Common myeloid progenitor, CD34-positive (primary cell): ENCODE results near the gene ELMO3.

Experiments
- CTCF ChIA-PET: fragments of 350-600 bp; sonication (Branson Sonifier 250); formaldehyde crosslinking; loops from one replicate; lab custom pipeline; 2021; ENCODE audit warnings: antibody characterized with exemption; lab: Charles Lee
- POLR2A ChIA-PET: fragments of 350-600 bp; sonication (Branson Sonifier 250); formaldehyde crosslinking; loops from one replicate; lab custom pipeline; 2021; ENCODE audit warnings: antibody characterized with exemption; lab: Charles Lee
- DNase-seq, 3 donors: peaks; one replicate each; pipeline versions ENCODE4 v3.0.0 to v3.0.0-alpha.2; 2013
- H3K27ac ChIP-seq, 2 experiments: 1 replicate in 1 of 2; 2 replicates in 1 of 2; pipeline ENCODE4 v1.7.0; 2013; ENCODE audit warnings: inconsistent platforms in 2 of 2, low read length in 2 of 2, mild to moderate bottlenecking in 2 of 2, low read depth in 1 of 2, moderate library complexity in 1 of 2; ENCODE audit not compliant: severe bottlenecking in 2 of 2, insufficient read depth in 1 of 2, poor library complexity in 1 of 2
- H3K27me3 ChIP-seq, 5 experiments: replicated peaks in 2 of 5; 1 replicate in 3 of 5; 2 replicates in 2 of 5; pipeline versions ENCODE4 v1.6.1 to v1.7.0; 2013; ENCODE audit warnings: low read length in 4 of 5, mild to moderate bottlenecking in 2 of 5, moderate library complexity in 2 of 5, inconsistent platforms in 1 of 5; ENCODE audit not compliant: insufficient read depth in 5 of 5, control insufficient read depth in 4 of 5
- H3K36me3 ChIP-seq, 4 experiments: 1 replicate in 2 of 4; 2 replicates in 2 of 4; pipeline versions ENCODE4 v1.6.1 to v1.7.0; 2013; ENCODE audit warnings: low read length in 3 of 4, control low read depth in 1 of 4, mild to moderate bottlenecking in 1 of 4; ENCODE audit not compliant: control insufficient read depth in 4 of 4, insufficient read depth in 4 of 4
- H3K4me1 ChIP-seq, 4 experiments: 1 replicate in 3 of 4; 2 replicates in 1 of 4; pipeline versions ENCODE4 v1.6.1 to v1.7.1; 2013; ENCODE audit warnings: low read length in 3 of 4, mild to moderate bottlenecking in 3 of 4, control low read depth in 1 of 4, inconsistent platforms in 1 of 4, moderate library complexity in 1 of 4; ENCODE audit not compliant: control insufficient read depth in 4 of 4, insufficient read depth in 4 of 4; ENCODE audit errors: control extremely low read depth in 1 of 4
- H3K4me3 ChIP-seq, 7 experiments: 1 replicate in 4 of 7; 2 replicates in 3 of 7; pipeline versions ENCODE4 v1.5.1 to v1.7.0; 2013; ENCODE audit warnings: mild to moderate bottlenecking in 7 of 7, low read length in 6 of 7, moderate library complexity in 6 of 7, inconsistent platforms in 2 of 7, low read depth in 2 of 7, control low read depth in 1 of 7; ENCODE audit not compliant: insufficient read depth in 4 of 7, control insufficient read depth in 1 of 7; ENCODE audit errors: extremely low read depth in 1 of 7
- H3K9me3 ChIP-seq, 5 experiments: 1 replicate in 4 of 5; 2 replicates in 1 of 5; pipeline versions ENCODE4 v1.6.1 to v1.7.1; 2013; ENCODE audit warnings: low read length in 4 of 5, mild to moderate bottlenecking in 2 of 5, inconsistent platforms in 1 of 5, low read depth in 1 of 5, moderate library complexity in 1 of 5; ENCODE audit not compliant: control insufficient read depth in 4 of 5, insufficient read depth in 2 of 5; ENCODE audit errors: control extremely low read depth in 1 of 5
- WGBS: methylation state at CpG from one replicate; pipeline ENCODE4 v1.1.5; 2013; ENCODE audit not compliant: insufficient coverage; 5-methylcytosine and 5-hydroxymethylcytosine counted together

Gene ELMO3

DNA sequence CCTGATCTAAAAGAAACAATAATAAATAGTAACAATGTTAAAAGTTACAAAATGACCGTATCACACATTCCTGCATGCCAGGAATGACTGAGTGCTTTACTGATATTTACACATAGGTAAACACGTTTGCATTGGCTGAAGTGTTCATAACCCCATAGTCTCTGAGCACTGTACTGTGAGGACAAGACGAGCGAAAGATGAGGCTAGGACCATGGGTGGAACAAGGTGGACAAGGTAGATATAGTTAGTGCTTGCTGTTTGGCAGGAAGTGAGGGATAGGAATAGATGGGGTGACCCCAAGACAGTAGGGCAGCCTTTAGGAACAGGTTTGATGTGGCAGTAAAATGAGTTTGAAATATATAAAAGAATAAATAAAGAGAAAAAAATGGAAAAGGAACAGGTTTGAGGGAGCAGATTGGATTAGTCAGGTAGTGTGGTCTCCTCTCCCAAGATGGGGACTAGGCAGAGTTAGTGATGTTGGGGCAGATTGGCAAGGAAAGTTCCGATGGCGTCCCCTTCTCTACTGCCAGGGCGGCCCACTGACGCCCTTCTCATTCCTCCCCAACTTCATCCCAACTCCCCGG lies 7.4 kb upstream of the ELMO3 start:
- ChIA-PET POLR2A (interaction anchor here (1.5 kb wide), 1 partner anchor 29 kb away, joined by 3 read pairs; no protein-coding TSS in a partner anchor), CTCF (interaction anchor here (3.4 kb wide), 1 partner anchor 53 kb away, joined by 17 read pairs; no protein-coding TSS in a partner anchor)
- H3K9me3 ChIP-seq, result no peaks in the 10 kb centered on the region
- peaks cover 10 to 32% (median 29%) of the 10 kb centered on the region in 4 experiments for H3K36me3 ChIP-seq
- WGBS, result 38% methylated on average over 6 of the region's 9 CpGs
- no peak overlapping the region for H3K27ac ChIP-seq
- DNase-seq, result no peak
- H3K4me3 ChIP-seq, result peak overlapping the region in 6 of 7 experiments; percentile 72 to 98 (median 92)
- peaks cover 0 to 3% (median 0%) of the 10 kb centered on the region in 5 experiments for H3K27me3 ChIP-seq
- peaks cover 0 to 22% (median 19%) of the 10 kb centered on the region in 4 experiments for H3K4me1 ChIP-seq

DNA sequence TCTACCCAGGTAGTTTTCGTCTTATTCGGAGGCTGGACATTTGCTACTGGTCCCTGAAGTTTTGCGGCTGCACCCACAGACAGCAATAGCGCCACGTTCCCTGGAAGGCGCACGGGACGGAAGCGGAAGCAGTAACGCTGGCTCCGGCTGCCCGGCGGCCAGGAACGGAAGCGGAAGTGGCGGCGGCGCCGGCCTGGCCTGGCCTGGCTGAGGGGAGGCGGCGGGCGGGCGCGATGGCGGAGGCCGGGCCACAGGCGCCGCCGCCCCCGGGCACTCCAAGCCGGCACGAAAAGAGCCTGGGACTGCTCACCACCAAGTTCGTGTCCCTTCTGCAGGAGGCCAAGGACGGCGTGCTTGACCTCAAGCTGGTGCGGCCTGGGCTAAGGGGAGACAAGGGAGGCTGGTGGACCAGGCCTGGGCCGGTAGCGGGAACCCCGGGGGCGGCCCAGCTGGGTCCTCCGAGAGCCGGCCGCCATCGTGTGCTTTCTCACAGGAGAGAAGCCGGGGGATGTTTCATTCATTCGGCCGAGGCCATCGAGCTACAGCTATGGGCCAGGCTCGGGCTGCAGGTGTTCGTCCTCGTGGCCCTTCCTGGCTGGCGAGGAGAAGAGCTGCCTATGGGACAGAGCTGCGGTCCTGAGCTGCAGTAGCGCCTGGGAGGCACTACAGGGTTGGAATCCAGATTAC lies 6.8 kb upstream of the ELMO3 start, which contains the start of gene E2F4:
TSS of gene E2F4 (plus strand) at position 161 of the 687 bp plus-strand sequence. CDS start at position 234, 73 bp downstream.
- Histone ChIP-seq H3K27me3 (peaks cover 0 to 1% (median 0%) of the 10 kb centered on the region in 5 experiments), H3K4me1 (peaks cover 0 to 22% (median 19%) of the 10 kb centered on the region in 4 experiments), H3K27ac (peak within 1 kb of the TSS; percentile 66 to 90), H3K4me3 (peak within 1 kb of the TSS; percentile 72 to 98 (median 91)), H3K36me3 (peaks cover 10 to 38% (median 35%) of the 10 kb centered on the region in 4 experiments), H3K9me3 (no peaks in the 10 kb centered on the region)
- POLR2A ChIA-PET, result interaction anchor here (1.5 kb wide), 1 partner anchor 30 kb away, joined by 3 read pairs; no protein-coding TSS in a partner anchor
- WGBS, result 0% methylated on average over 51 of the region's 54 CpGs
- CTCF ChIA-PET, result interaction anchor here (0.8 to 4.8 kb wide), 7 partner anchors 9 to 53 kb away, joined by 3 to 17 read pairs (median 5); partner anchors contain the start of gene MATCAP1
- DNase-seq, result peak; percentile 91 to 96 (median 96)

DNA sequence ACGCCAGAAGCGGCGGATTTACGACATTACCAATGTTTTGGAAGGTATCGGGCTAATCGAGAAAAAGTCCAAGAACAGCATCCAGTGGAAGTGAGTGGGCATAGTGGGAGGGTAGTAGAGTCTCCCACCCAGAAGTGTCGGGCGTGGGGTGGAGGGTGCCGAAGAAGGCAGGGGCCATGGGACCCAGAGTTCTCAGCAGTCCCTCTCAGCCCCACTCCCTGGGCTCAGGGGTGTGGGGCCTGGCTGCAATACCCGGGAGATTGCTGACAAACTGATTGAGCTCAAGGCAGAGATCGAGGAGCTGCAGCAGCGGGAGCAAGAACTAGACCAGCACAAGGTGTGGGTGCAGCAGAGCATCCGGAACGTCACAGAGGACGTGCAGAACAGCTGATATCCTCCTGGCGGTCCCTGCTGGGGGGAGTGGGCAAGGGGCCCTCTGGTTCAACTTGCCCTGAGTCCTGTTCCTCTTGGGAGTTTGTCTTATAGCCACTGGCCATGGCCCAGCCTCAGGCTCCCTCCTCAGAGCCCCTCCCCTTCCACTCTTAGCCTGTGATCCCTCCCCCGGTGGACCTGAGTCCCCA lies 6.1 kb upstream of the ELMO3 start:
- no peak for DNase-seq
- Histone ChIP-seq H3K27me3 (peaks cover 0 to 1% (median 0%) of the 10 kb centered on the region in 5 experiments), H3K27ac (peak overlapping the region; percentile 66 to 90), H3K4me1 (peaks cover 0 to 22% (median 19%) of the 10 kb centered on the region in 4 experiments), H3K9me3 (no peaks in the 10 kb centered on the region), H3K36me3 (peaks cover 14 to 45% (median 42%) of the 10 kb centered on the region in 4 experiments), H3K4me3 (peak overlapping the region; percentile 72 to 98 (median 91))
- 34% methylated on average over 16 of the region's 17 CpGs for WGBS
- CTCF ChIA-PET, result interaction anchor here (0.8 to 4.8 kb wide), 10 partner anchors 10 to 250 kb away, joined by 3 to 17 read pairs (median 4); partner anchors contain the start of gene MATCAP1
- POLR2A ChIA-PET, result interaction anchor here (1.5 kb wide), 1 partner anchor 30 kb away, joined by 3 read pairs; no protein-coding TSS in a partner anchor

DNA sequence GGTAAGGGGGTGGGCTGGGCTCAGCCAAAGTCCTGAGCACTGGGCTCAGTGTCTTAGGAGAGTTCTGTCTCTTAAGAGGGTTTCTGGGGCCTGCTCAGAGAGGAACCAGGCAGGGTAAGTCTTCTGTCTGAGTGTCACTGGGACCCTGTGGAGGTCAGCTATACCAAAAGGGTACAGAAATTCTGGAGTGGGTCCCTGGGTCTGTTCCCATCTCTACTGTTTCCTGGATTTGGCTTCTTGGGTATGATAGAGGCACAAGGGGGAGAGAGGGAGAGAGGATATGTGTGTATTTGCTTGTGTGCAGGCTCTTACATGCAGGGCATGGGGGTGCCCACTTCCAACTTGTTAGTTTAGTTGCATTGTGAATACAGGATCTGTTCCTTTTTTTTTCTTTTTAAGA lies 5.4 kb upstream of the ELMO3 start:
- Histone ChIP-seq H3K4me1 (peaks cover 0 to 22% (median 20%) of the 10 kb centered on the region in 4 experiments), H3K27me3 (no peaks in the 10 kb centered on the region), H3K4me3 (peak overlapping the region in 3 of 7 experiments; percentile 33 to 98 (median 97)), H3K36me3 (peaks cover 17 to 52% (median 45%) of the 10 kb centered on the region in 4 experiments), H3K27ac (peak overlapping the region in 1 of 2 experiments; percentile 90), H3K9me3 (no peaks in the 10 kb centered on the region)
- DNase-seq, result no peak
- POLR2A ChIA-PET, result no interaction called here
- CTCF ChIA-PET, result interaction anchor here (0.9 to 4.8 kb wide), 11 partner anchors 8 to 251 kb away, joined by 3 to 17 read pairs (median 5); partner anchors contain the start of gene TMEM208

DNA sequence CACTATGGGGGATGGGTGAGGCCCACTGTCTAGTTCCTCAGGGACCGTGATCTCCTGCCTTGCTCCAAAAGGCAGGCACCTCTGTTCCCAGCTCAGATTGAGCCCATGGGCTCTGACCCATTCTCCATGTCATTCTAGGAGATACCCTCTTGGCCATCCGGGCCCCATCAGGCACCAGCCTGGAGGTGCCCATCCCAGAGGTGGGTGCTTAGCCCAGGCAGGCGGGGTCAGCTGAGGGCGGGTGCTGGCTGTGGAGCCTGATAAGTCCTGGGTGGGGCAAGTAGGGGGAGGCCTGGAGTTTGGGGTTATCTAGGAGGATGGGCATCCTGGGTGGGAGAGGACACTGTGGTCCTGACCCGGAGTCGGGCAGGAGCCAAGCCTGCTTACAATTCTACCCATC lies 4.7 kb upstream of the ELMO3 start:
- no peak for DNase-seq
- H3K36me3 ChIP-seq, result peaks cover 17 to 52% (median 45%) of the 10 kb centered on the region in 4 experiments
- 100% methylated on average over 3 of the region's 6 CpGs for WGBS
- POLR2A ChIA-PET, result no interaction called here
- no peaks in the 10 kb centered on the region for H3K9me3 ChIP-seq
- peaks cover 0 to 22% (median 20%) of the 10 kb centered on the region in 4 experiments for H3K4me1 ChIP-seq
- H3K27ac ChIP-seq, result peak overlapping the region in 1 of 2 experiments; percentile 43
- CTCF ChIA-PET, result interaction anchor here (1.0 to 4.8 kb wide), 8 partner anchors 9 to 251 kb away, joined by 3 to 17 read pairs (median 5); partner anchors contain the start of gene TMEM208
- no peak overlapping the region for H3K4me3 ChIP-seq
- no peaks in the 10 kb centered on the region for H3K27me3 ChIP-seq

DNA sequence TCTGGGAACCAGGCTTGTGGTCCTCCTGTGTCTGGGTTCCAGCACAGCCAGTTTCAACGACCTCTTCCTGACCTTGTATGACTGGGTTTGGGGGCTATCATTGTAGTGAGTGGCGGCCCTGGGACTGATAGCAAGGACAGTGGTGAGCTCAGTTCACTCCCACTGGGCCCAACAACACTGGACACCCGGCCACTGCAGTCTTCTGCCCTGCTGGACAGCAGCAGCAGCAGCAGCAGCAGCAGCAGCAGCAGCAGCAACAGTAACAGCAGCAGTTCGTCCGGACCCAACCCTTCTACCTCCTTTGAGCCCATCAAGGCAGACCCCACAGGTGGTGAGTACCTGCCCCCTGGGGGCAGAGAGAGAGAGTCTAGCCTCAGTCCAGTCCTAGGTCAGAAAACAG lies 3.3 kb upstream of the ELMO3 start:
- Histone ChIP-seq H3K36me3 (peaks cover 17 to 60% (median 48%) of the 10 kb centered on the region in 4 experiments), H3K27ac (no peak overlapping the region), H3K4me1 (peaks cover 0 to 22% (median 20%) of the 10 kb centered on the region in 4 experiments), H3K27me3 (no peaks in the 10 kb centered on the region), H3K4me3 (no peak overlapping the region), H3K9me3 (no peaks in the 10 kb centered on the region)
- DNase-seq, result no peak
- CTCF ChIA-PET, result interaction anchor here (0.6 to 4.8 kb wide), 6 partner anchors 9 to 242 kb away, joined by 3 to 17 read pairs (median 4); partner anchors contain the start of gene TMEM208
- POLR2A ChIA-PET, result no interaction called here
- 93% methylated on average over 3 of the region's 5 CpGs for WGBS
